DND-41 (cell line): ENCODE data around the gene PSMC3.

ENCODE experiments used
- ATAC-seq: fragments of 200-7000 bp; cut with Tn5 transposase; 3 replicates; pipeline ENCODE4 v1.9.1; 2021; ENCODE audit warnings: low read depth; ENCODE audit not compliant: insufficient read depth
- DNase-seq: peaks from one replicate; pipeline ENCODE4 v3.0.0-alpha.2; 2020
- H2AFZ ChIP-seq: 2 replicates; pipeline ENCODE4 v1.6.0; 2012; ENCODE audit warnings: low read depth, low read length
- H3K27ac ChIP-seq: 2 replicates; pipeline ENCODE4 v1.5.1; 2012; ENCODE audit warnings: low read length, inconsistent platforms
- H3K27me3 ChIP-seq: fragments of 200-600 bp; sonication (generic); 2 replicates; pipeline ENCODE4 v1.6.0; 2012; ENCODE audit warnings: low read length, mild to moderate bottlenecking, inconsistent platforms; ENCODE audit not compliant: insufficient read depth, poor library complexity
- H3K36me3 ChIP-seq: 2 replicates; pipeline ENCODE4 v1.5.1; 2012; ENCODE audit warnings: low read length, inconsistent platforms; ENCODE audit not compliant: insufficient read depth
- H3K4me1 ChIP-seq: 2 replicates; pipeline ENCODE4 v1.5.1; 2012; ENCODE audit warnings: mild to moderate bottlenecking, low read length; ENCODE audit not compliant: insufficient read depth
- H3K4me2 ChIP-seq: 2 replicates; pipeline ENCODE4 v1.6.0; 2012; ENCODE audit warnings: mild to moderate bottlenecking, moderate library complexity, low read length, inconsistent platforms; ENCODE audit not compliant: insufficient read depth
- H3K4me3 ChIP-seq, 2 experiments: fragments of 200-600 bp in 1 of 2; shearing (Covaris generic) in 1 of 2; 2 replicates each; pipeline ENCODE4 v1.5.1; 2012 to 2016; ENCODE audit warnings: inconsistent platforms in 2 of 2, low read length in 2 of 2, mild to moderate bottlenecking in 2 of 2, low read depth in 1 of 2, moderate library complexity in 1 of 2
- H3K79me2 ChIP-seq: 2 replicates; pipeline ENCODE4 v1.6.0; 2012; ENCODE audit warnings: low read length, inconsistent platforms; ENCODE audit not compliant: insufficient read depth
- H3K9ac ChIP-seq: 2 replicates; pipeline ENCODE4 v1.6.0; 2012; ENCODE audit warnings: low read depth, mild to moderate bottlenecking, inconsistent platforms, low read length, moderate library complexity
- H3K9me3 ChIP-seq: 2 replicates; pipeline ENCODE4 v1.5.1; 2012; ENCODE audit warnings: low read length, moderate library complexity, mild to moderate bottlenecking, inconsistent platforms; ENCODE audit not compliant: insufficient read depth, severe bottlenecking
- H4K20me1 ChIP-seq: 2 replicates; pipeline ENCODE4 v1.6.0; 2012; ENCODE audit warnings: low read length; ENCODE audit not compliant: insufficient read depth
- EZH2 ChIP-seq: IDR thresholded peaks from 3 replicates; pipeline ENCODE4 v1.6.1; 2012; ENCODE audit warnings: borderline replicate concordance, low read depth, mild to moderate bottlenecking, moderate library complexity, low read length, inconsistent platforms; ENCODE audit not compliant: severe bottlenecking
- TF ChIP-seq, protein P1 (sequence below): IDR thresholded peaks from 2 replicates; pipeline ENCODE4 v1.5.1; 2012; ENCODE audit warnings: borderline replicate concordance, low read length, moderate library complexity, mild to moderate bottlenecking; ENCODE audit not compliant: poor library complexity, severe bottlenecking; ENCODE audit errors: extremely low read depth

PSMC3 gene

DNA sequence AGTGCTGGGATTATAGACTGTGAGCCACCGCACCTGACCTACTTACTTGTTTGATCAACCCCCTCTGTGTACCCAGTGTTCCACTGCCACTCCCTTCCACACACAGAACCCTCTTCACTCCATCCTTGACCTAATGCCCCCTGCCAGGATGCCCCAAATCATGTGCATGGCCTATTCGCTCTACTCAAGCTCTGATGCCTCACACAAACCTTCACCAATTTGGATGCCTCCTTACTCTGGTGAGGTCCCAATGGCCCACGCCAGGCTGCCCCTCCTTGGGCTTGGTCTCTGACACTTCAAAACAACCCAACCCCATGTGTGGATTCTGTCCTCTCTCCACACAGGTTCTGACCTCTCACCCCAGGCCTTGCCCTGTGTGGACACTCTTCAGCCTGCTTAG is 9.4 kb upstream of the PSMC3 start:
- Histone ChIP-seq H3K27me3 (no peaks in the 10 kb centered on the region), H3K27ac (no peak overlapping the region), H3K4me1 (no peaks in the 10 kb centered on the region), H3K9ac (no peak overlapping the region), H4K20me1 (no peaks in the 10 kb centered on the region), H2AFZ (no peak overlapping the region), H3K4me3 (no peak overlapping the region), H3K4me2 (no peak overlapping the region), H3K79me2 (no peaks in the 10 kb centered on the region), H3K9me3 (no peaks in the 10 kb centered on the region), H3K36me3 (no peaks in the 10 kb centered on the region)
- ATAC-seq, result no peak
- TF ChIP-seq, protein P1, sequence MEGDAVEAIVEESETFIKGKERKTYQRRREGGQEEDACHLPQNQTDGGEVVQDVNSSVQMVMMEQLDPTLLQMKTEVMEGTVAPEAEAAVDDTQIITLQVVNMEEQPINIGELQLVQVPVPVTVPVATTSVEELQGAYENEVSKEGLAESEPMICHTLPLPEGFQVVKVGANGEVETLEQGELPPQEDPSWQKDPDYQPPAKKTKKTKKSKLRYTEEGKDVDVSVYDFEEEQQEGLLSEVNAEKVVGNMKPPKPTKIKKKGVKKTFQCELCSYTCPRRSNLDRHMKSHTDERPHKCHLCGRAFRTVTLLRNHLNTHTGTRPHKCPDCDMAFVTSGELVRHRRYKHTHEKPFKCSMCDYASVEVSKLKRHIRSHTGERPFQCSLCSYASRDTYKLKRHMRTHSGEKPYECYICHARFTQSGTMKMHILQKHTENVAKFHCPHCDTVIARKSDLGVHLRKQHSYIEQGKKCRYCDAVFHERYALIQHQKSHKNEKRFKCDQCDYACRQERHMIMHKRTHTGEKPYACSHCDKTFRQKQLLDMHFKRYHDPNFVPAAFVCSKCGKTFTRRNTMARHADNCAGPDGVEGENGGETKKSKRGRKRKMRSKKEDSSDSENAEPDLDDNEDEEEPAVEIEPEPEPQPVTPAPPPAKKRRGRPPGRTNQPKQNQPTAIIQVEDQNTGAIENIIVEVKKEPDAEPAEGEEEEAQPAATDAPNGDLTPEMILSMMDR, result no peak
- TF ChIP-seq EZH2, result no peak
- DNase-seq, result no peak

DNA sequence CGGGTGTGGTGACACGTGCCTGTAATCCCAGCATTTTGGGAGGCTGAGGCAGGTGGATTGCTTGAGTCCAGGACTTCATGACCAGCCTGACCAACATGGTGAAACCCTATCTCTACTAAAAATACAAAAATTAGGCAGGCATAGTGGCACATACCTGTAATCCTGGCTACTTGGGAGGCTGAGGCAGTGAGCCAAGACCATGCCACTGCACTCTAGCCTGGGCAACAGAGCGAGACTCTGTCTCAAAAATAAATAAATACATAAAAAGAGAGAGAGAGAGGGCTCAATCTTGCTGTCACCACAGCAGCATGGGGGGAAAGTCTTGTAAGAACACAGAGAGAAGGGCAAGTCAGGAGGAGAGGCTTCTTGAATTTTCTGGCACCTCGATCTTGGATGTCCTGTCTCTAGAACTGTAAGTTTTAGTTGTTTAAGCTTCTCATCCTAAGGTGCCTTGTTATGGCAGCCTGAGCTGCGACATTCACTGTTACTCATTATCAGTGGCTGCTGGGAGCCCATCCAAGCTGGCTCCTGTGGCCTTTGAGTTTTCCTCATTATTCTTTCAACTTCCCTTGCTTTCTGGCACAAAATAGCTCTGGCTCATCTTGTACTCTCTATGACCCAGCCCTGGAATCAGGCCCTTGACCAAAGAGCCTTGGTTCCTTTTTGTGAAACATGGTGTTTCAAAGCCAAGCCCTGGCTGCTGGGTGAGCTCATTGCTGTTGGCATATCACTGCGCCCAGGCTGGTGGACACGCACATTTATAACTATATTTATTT is 8.0 kb upstream of the PSMC3 start:
- ATAC-seq, result no peak
- no peak for TF ChIP-seq EZH2
- TF ChIP-seq, protein P1, result no peak
- H4K20me1 ChIP-seq, result no peaks in the 10 kb centered on the region
- DNase-seq, result no peak
- H3K9ac ChIP-seq, result no peak overlapping the region
- no peaks in the 10 kb centered on the region for H3K9me3 ChIP-seq
- H3K27me3 ChIP-seq, result no peaks in the 10 kb centered on the region
- no peaks in the 10 kb centered on the region for H3K79me2 ChIP-seq
- no peaks in the 10 kb centered on the region for H3K4me1 ChIP-seq
- H3K4me2 ChIP-seq, result no peak overlapping the region
- H2AFZ ChIP-seq, result no peak overlapping the region
- no peaks in the 10 kb centered on the region for H3K36me3 ChIP-seq
- no peak overlapping the region for H3K27ac ChIP-seq
- H3K4me3 ChIP-seq, result no peak overlapping the region

DNA sequence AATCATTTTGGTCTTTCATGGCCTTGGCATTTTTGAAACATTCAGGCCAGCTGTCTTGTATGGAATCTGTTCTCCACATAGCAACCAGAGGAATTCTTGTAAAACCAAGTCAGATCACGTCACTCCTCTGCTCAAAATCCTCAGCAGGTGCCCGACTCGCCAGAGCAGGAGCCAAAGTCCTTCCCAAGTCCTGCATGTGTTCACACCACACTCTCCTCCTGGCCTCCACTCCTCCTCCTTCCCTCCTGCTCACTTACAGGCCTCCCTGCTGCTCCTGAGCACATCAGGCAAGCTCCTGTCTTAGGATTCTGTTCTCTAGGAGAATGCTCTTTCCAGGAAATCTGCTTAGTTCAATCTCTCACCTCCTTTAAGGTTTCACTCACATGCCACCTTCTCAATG is 6.9 kb upstream of the PSMC3 start:
- ATAC-seq (no peak), DNase-seq (no peak)
- no peaks in the 10 kb centered on the region for H3K79me2 ChIP-seq
- H3K36me3 ChIP-seq, result no peaks in the 10 kb centered on the region
- H3K4me3 ChIP-seq, result no peak overlapping the region
- no peak overlapping the region for H3K4me2 ChIP-seq
- no peak overlapping the region for H2AFZ ChIP-seq
- no peak overlapping the region for H3K9ac ChIP-seq
- H3K27ac ChIP-seq, result no peak overlapping the region
- TF ChIP-seq EZH2, result no peak
- TF ChIP-seq, protein P1, result no peak
- no peaks in the 10 kb centered on the region for H3K4me1 ChIP-seq
- no peaks in the 10 kb centered on the region for H3K9me3 ChIP-seq
- H4K20me1 ChIP-seq, result no peaks in the 10 kb centered on the region
- H3K27me3 ChIP-seq, result no peaks in the 10 kb centered on the region
